AG09309 (cell line): Measurements from ENCODE around the gene ELMO2.

Experiments used
- DNase-seq: peaks from one replicate; pipeline ENCODE4 v3.0.0-alpha.2; 2010; ENCODE audit warnings: low read depth
- H3K4me3 ChIP-seq: 2 replicates; pipeline ENCODE4 v1.5.1; 2011; ENCODE audit warnings: mild to moderate bottlenecking, low read depth, low read length, moderate library complexity; ENCODE audit not compliant: control insufficient read depth
- CTCF ChIP-seq: IDR thresholded peaks from 2 replicates; pipeline ENCODE4 v1.5.1; 2011; ENCODE audit warnings: mild to moderate bottlenecking, low read depth, low read length, inconsistent platforms; ENCODE audit not compliant: insufficient read depth, control insufficient read depth; ENCODE audit errors: missing control alignments

Gene ELMO2

GRCh38 chr20:46349035-46349741, 57.2 kb downstream of the ELMO2 start:
- DNase-seq = no peak
- TF ChIP-seq CTCF = peak; percentile 84
- H3K4me3 ChIP-seq = no peak overlapping the region

GRCh38 chr20:46347841-46348803, 58.3 kb downstream of the ELMO2 start:
- H3K4me3 ChIP-seq = no peak overlapping the region
- no peak for DNase-seq
- TF ChIP-seq CTCF = peak; percentile 15

GRCh38 chr20:46346770-46347169, 59.6 kb downstream of the ELMO2 start:
- DNase-seq = no peak
- no peak overlapping the region for H3K4me3 ChIP-seq
- TF ChIP-seq CTCF = no peak

- TF ChIP-seq CTCF = no peak
- H3K4me3 ChIP-seq = no peak overlapping the region
- DNase-seq = no peak
Observed at GRCh38 chr20:46344488-46345162, 61.8 kb downstream of the ELMO2 start.

GRCh38 chr20:46343975-46344357, 62.4 kb downstream of the ELMO2 start:
- TF ChIP-seq CTCF = no peak
- H3K4me3 ChIP-seq = no peak overlapping the region
- no peak for DNase-seq

GRCh38 chr20:46343348-46343974, 63.0 kb downstream of the ELMO2 start:
- no peak overlapping the region for H3K4me3 ChIP-seq
- no peak for TF ChIP-seq CTCF
- no peak for DNase-seq
